ENCODE data around the gene WDR20. TPM values are rescaled to one million over a fixed set of nuclear protein-coding genes. Genes with fewer than 3 reads are reported as not detected.

Gene WDR20
- total and polyA plus RNA-seq, 7 donors = 13.8 to 32.1 (median 21.0) TPM

DNA sequence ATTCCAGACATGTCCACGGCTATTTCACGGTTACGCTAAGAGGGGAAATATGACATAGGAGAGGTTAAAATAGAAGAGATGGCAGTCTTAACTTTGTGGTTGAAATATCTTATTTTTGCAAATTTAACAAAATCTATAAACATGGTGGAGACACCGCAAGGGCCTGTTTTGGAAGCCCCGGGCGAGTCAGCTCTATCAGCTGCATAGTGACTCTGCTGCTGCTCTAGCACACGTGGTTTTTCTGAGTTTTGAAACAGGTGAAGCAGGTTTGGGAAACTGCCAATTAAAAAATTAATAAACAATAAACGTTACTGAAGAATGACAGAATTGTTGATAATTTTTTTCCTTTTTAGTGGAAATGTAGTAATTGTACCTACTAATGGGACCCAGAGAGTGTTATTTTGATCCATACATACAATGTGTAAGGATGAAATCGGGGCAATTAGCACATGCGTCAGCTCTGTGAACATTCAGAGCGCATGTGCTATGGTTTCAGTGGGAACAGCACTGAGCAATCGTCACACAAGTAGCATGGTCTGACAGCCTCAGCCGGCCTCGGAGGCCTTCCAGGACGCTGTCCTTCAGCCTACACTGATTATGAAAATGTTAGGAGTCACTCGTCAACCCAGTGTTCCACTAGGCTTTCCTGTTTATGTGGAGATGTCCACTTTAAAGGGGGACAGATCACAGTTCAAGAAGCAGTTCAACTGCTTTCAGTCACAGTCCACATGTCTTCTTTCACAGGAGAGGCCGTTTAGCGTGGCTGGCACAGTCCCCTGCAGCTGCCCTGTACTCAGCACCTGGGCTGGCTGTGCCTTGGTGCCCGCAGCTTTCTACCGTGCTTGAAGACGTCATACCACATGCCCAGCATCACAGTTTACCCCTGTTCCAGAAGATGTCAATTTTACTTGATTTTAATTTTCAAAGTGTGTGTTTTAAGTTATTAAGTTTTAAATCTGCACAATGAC is 113.4 kb downstream of the WDR20 start:
- Histone ChIP-seq H3K36me3 (peaks cover 0 to 18% (median 3%) of the 10 kb centered on the region in 4 donors), H3K4me1 (peaks cover 0 to 14% (median 0%) of the 10 kb centered on the region in 4 donors), H3K9me3 (no peaks in the 10 kb centered on the region), H3K27me3 (no peaks in the 10 kb centered on the region), H3K4me3 (no peak overlapping the region), H3K27ac (no peak overlapping the region)
- no peak for DNase-seq
- TF ChIP-seq POLR2A (IDR thresholded peaks at IDR 0.05) = no peak
- TF ChIP-seq, protein P1, sequence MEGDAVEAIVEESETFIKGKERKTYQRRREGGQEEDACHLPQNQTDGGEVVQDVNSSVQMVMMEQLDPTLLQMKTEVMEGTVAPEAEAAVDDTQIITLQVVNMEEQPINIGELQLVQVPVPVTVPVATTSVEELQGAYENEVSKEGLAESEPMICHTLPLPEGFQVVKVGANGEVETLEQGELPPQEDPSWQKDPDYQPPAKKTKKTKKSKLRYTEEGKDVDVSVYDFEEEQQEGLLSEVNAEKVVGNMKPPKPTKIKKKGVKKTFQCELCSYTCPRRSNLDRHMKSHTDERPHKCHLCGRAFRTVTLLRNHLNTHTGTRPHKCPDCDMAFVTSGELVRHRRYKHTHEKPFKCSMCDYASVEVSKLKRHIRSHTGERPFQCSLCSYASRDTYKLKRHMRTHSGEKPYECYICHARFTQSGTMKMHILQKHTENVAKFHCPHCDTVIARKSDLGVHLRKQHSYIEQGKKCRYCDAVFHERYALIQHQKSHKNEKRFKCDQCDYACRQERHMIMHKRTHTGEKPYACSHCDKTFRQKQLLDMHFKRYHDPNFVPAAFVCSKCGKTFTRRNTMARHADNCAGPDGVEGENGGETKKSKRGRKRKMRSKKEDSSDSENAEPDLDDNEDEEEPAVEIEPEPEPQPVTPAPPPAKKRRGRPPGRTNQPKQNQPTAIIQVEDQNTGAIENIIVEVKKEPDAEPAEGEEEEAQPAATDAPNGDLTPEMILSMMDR (IDR thresholded peaks at IDR 0.05) = no peak
- TF ChIP-seq EP300 (IDR thresholded peaks at IDR 0.05) = no peak
- TF ChIP-seq POLR2AphosphoS5 (IDR thresholded peaks at IDR 0.05) = no peak
- intact Hi-C loops (cut with DNase I) = no loop called here
- 93 to 94% methylated on average over 21 of the region's 21 CpGs for WGBS, 2 donors

DNA sequence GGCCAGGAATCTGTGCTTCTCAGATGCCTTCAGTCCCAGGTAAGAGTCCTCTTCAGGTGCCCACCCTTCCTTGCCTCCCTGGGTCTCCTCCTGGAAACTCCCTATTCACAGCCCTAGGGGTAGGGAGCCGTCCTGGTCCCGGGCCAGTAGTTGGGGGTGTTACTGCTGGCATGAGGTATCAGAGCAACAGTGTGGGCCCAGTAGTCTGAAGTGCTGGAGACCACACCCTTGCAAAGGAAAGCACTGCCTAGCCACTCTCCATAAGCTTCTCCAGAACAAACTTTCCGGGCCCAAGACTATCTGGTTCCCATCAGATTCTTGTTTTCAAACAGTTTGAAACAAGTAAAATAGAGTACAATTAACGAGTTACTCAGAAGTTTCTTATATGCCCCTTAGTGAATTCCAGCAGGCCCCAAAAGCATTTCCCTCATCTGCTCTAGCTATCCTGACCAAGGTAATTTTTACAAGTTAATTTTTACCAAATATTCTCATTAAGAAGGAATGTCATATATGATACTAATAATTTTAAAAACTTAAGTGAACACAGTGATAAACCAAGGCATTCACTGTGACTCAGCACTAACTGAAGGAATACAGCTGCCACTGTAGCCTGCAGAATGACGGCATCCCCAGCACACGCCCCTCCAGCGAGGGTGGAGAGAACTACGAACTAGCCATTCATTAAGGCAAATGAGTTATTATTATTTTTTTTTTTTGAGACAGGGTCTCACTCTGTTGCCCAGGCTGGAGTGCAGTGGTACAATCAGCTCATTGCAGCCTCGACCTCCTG is 115.9 kb downstream of the WDR20 start:
- no peak overlapping the region for H3K4me3 ChIP-seq
- WGBS, 2 donors = 80 to 83% methylated on average over 9 of the region's 9 CpGs
- H3K27me3 ChIP-seq = no peaks in the 10 kb centered on the region
- TF ChIP-seq POLR2AphosphoS5 (IDR thresholded peaks at IDR 0.05) = peak in 2 of 4 donors; percentile 36 to 42
- TF ChIP-seq, protein P1 (IDR thresholded peaks at IDR 0.05) = no peak
- no peak for TF ChIP-seq POLR2A (IDR thresholded peaks at IDR 0.05)
- TF ChIP-seq EP300 (IDR thresholded peaks at IDR 0.05) = no peak
- H3K4me1 ChIP-seq = peaks cover 0 to 14% (median 0%) of the 10 kb centered on the region in 4 donors
- H3K27ac ChIP-seq = peak overlapping the region; percentile 58 to 72 (median 64)
- intact Hi-C loops (cut with DNase I) = no loop called here
- DNase-seq = peak; percentile 61
- H3K9me3 ChIP-seq = no peaks in the 10 kb centered on the region
- peaks cover 0 to 7% (median 0%) of the 10 kb centered on the region in 4 donors for H3K36me3 ChIP-seq

DNA sequence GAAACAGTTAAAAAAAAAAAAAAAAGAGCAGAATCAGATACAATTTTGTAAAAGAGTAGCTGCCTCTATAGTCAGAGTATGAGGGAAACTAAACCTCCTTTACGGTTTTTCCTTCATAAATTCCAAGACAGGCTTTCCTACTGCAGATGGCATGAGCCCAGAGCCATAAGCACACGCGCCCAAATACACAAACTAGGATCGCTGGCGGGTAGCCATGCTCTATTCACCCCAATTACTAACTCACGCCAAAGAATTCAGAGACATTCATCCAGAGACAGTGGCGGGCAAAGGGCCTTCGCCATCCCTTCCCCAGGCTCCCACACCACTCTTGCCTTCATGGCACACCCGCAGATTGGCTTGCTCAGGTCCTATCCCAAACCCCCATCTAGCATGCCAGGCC is 117.0 kb downstream of the WDR20 start:
- Histone ChIP-seq H3K27me3 (no peaks in the 10 kb centered on the region), H3K27ac (peak overlapping the region in 1 of 4 donors; percentile 72), H3K36me3 (no peaks in the 10 kb centered on the region), H3K4me3 (no peak overlapping the region), H3K4me1 (peaks cover 0 to 14% (median 0%) of the 10 kb centered on the region in 4 donors), H3K9me3 (no peaks in the 10 kb centered on the region)
- intact Hi-C loops (cut with DNase I) = no loop called here
- TF ChIP-seq EP300 (IDR thresholded peaks at IDR 0.05) (no peak), POLR2AphosphoS5 (IDR thresholded peaks at IDR 0.05) (no peak), POLR2A (IDR thresholded peaks at IDR 0.05) (no peak)
- TF ChIP-seq, protein P1 (IDR thresholded peaks at IDR 0.05) = no peak
- 73 to 78% methylated on average over 9 of the region's 9 CpGs for WGBS, 2 donors
- DNase-seq = no peak

DNA sequence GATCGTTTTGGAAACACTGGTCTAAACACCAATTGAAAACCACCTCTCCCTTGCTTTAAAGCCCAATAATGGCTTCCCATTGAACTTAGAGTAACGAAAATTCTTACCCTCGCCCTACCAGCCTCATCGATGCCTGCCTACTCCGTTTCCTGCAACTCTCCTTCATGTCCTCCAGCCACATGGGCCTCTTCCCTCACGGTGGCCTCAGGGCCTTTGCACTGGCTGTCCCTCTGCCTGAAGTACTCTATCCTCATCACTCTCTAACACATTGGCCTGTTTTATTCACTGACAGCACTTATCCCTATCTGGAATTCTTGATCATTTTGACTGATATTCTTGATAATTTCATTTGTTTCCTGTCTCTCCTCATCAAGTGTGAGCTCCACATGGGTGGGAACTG is 118.4 kb downstream of the WDR20 start:
- no peaks in the 10 kb centered on the region for H3K36me3 ChIP-seq
- no peak overlapping the region for H3K27ac ChIP-seq
- no peaks in the 10 kb centered on the region for H3K9me3 ChIP-seq
- DNase-seq = peak; percentile 15
- no peak overlapping the region for H3K4me3 ChIP-seq
- H3K27me3 ChIP-seq = no peaks in the 10 kb centered on the region
- H3K4me1 ChIP-seq = peaks cover 0 to 14% (median 0%) of the 10 kb centered on the region in 4 donors
- WGBS, 2 donors = 93 to 95% methylated on average over 6 of the region's 6 CpGs
- TF ChIP-seq EP300 (IDR thresholded peaks at IDR 0.05) (no peak), POLR2A (IDR thresholded peaks at IDR 0.05) (no peak), POLR2AphosphoS5 (IDR thresholded peaks at IDR 0.05) (no peak)
- TF ChIP-seq, protein P1 (IDR thresholded peaks at IDR 0.05) = no peak
- intact Hi-C loops (cut with DNase I) = no loop called here

Other genes starting within 250 kb of the WDR20 start
- 100 to 1,000 TPM; 320 to 592 (median 485) TPM for gene DYNC1H1, start 175.3 kb upstream of the WDR20 start, total RNA-seq
- 100 to 1,000 TPM in 1 of 3 donors, 10 to 100 TPM in 2; 38.4 to 171 (median 48.6) TPM for gene DYNC1H1, start 175.3 kb upstream of the WDR20 start, polyA plus RNA-seq
- gene HSP90AA1, start 52.9 kb upstream of the WDR20 start, total RNA-seq = 100 to 1,000 TPM; 252 to 463 (median 333) TPM
- gene HSP90AA1, start 52.9 kb upstream of the WDR20 start, polyA plus RNA-seq = 100 to 1,000 TPM; 167 to 333 (median 245) TPM
- gene MOK, start 165.3 kb downstream of the WDR20 start, total RNA-seq = 10 to 100 TPM in 2 of 4 donors, 1 to 10 TPM in 2; 7.5 to 17.2 (median 11.2) TPM
- gene MOK, start 165.3 kb downstream of the WDR20 start, polyA plus RNA-seq = 10 to 100 TPM in 1 of 3 donors, 1 to 10 TPM in 2; 1.8 to 10.2 (median 6.0) TPM
- 10 to 100 TPM in 1 of 4 donors, 1 to 10 TPM in 3; 5.7 to 12.2 (median 8.2) TPM for gene ZNF839, start 179.8 kb downstream of the WDR20 start, total RNA-seq
- gene ZNF839, start 179.8 kb downstream of the WDR20 start, polyA plus RNA-seq = 1 to 10 TPM; 4.6 to 9.3 (median 6.0) TPM
- 10 to 100 TPM; 12.5 to 24.6 (median 19.8) TPM for gene CINP, start 223.0 kb downstream of the WDR20 start, total RNA-seq
- 10 to 100 TPM; 21.5 to 46.2 (median 35.0) TPM for gene CINP, start 223.0 kb downstream of the WDR20 start, polyA plus RNA-seq
- 10 to 100 TPM; 15.3 to 51.0 (median 17.2) TPM for gene TECPR2, start 223.0 kb downstream of the WDR20 start, total RNA-seq
- gene TECPR2, start 223.0 kb downstream of the WDR20 start, polyA plus RNA-seq = 1 to 10 TPM; 2.1 to 9.0 (median 8.5) TPM

All from sigmoid colon (tissue), 7 donors.